GM23248 (cell line): ENCODE data around the gene ARID1B. TPM values are rescaled to one million over a fixed set of nuclear protein-coding genes. Genes with fewer than 3 reads are reported as not detected.

Experiments used
- DNase-seq: peaks from one replicate; pipeline ENCODE4 v3.0.0-alpha.2; 2015
- H2AFZ ChIP-seq: fragments of 200-600 bp; sonication (generic); 2 replicates; pipeline ENCODE4 v1.6.1; 2016; ENCODE audit warnings: antibody characterized with exemption
- H3F3A ChIP-seq: fragments of 200-600 bp; sonication (generic); 2 replicates; pipeline ENCODE4 v1.6.1; 2016; ENCODE audit warnings: mild to moderate bottlenecking, antibody characterized with exemption, mixed run types; ENCODE audit not compliant: insufficient read depth
- H3K27ac ChIP-seq: fragments of 200-600 bp; sonication (generic); 2 replicates; pipeline ENCODE4 v1.5.1; 2016; ENCODE audit warnings: mild to moderate bottlenecking
- H3K27me3 ChIP-seq: fragments of 200-600 bp; sonication (generic); replicated peaks from 2 replicates; pipeline ENCODE4 v1.6.1; 2016; ENCODE audit warnings: mild to moderate bottlenecking; ENCODE audit not compliant: insufficient read depth
- H3K36me3 ChIP-seq: fragments of 200-600 bp; sonication (generic); 2 replicates; pipeline ENCODE4 v1.6.1; 2016; ENCODE audit warnings: low read depth, mild to moderate bottlenecking
- H3K4me1 ChIP-seq: fragments of 200-600 bp; sonication (generic); 2 replicates; pipeline ENCODE4 v1.6.1; 2016; ENCODE audit warnings: mild to moderate bottlenecking; ENCODE audit not compliant: insufficient read depth
- H3K4me2 ChIP-seq: fragments of 200-600 bp; sonication (generic); one replicate; pipeline ENCODE4 v1.6.1; 2016; ENCODE audit warnings: mild to moderate bottlenecking; ENCODE audit not compliant: unreplicated experiment
- H3K4me3 ChIP-seq: fragments of 200-600 bp; sonication (generic); 2 replicates; pipeline ENCODE4 v1.5.1; 2016; ENCODE audit warnings: mild to moderate bottlenecking
- H3K79me2 ChIP-seq: fragments of 200-600 bp; sonication (generic); 2 replicates; pipeline ENCODE4 v1.6.1; 2016; ENCODE audit warnings: mild to moderate bottlenecking; ENCODE audit not compliant: insufficient read depth
- H3K9ac ChIP-seq: fragments of 200-600 bp; sonication (generic); 2 replicates; pipeline ENCODE4 v1.6.1; 2016; ENCODE audit warnings: mild to moderate bottlenecking
- H3K9me2 ChIP-seq: fragments of 200-600 bp; sonication (generic); 2 replicates; pipeline ENCODE4 v1.6.1; 2016; ENCODE audit warnings: mixed run types, mild to moderate bottlenecking, moderate library complexity; ENCODE audit not compliant: insufficient read depth
- H3K9me3 ChIP-seq: fragments of 200-600 bp; sonication (generic); one replicate; pipeline ENCODE4 v1.6.1; 2017; ENCODE audit warnings: low read depth
- H4K20me1 ChIP-seq: fragments of 200-600 bp; sonication (generic); 2 replicates; pipeline ENCODE4 v1.6.0; 2016; ENCODE audit not compliant: insufficient read depth
- EZH2 ChIP-seq: fragments of 200-600 bp; sonication (generic); IDR thresholded peaks from 2 replicates; pipeline ENCODE4 v1.6.1; 2018; ENCODE audit warnings: antibody characterized with exemption, mild to moderate bottlenecking; ENCODE audit not compliant: insufficient read depth, poor library complexity, severe bottlenecking
- EZH2phosphoT487 ChIP-seq: fragments of 200-600 bp; sonication (generic); IDR thresholded peaks from 2 replicates; pipeline ENCODE4 v1.6.1; 2018; ENCODE audit warnings: antibody characterized with exemption, moderate library complexity, mild to moderate bottlenecking, low read depth; ENCODE audit not compliant: insufficient read depth
- WGBS, 2 experiments: methylation state at CpG; one replicate each; pipeline ENCODE4 v1.1.6; 2015 to 2017; ENCODE audit warnings: low lambda C conversion rate in 2 of 2, low coverage in 1 of 2; ENCODE audit errors: missing lambda C conversion rate in 2 of 2; 5-methylcytosine and 5-hydroxymethylcytosine counted together
- in situ Hi-C: fragments of 300-500 bp; cut with MboI; formaldehyde crosslinking; loops from 2 replicates; pipeline ENCODE4 v1.15.0; 2020
- polyA plus RNA-seq: library from polyadenylated mRNA; unstranded; fragments of >200 nt; fragmentation: Nextera tagmentation; extraction: Ambion mirVana; gene quantifications from 2 replicates; pipeline ENCODE4 v1.2.1, GENCODE V29; 2016
- total RNA-seq: library from RNA; depleted of rRNA; stranded (reverse); fragments of >200 nt; shearing (Covaris generic); gene quantifications from 2 replicates; pipeline ENCODE4 v1.2.3, GENCODE V29; 2014

Gene ARID1B
- total and polyA plus RNA-seq, 2 experiments from 2014 or later = 19.3 to 21.2 TPM

GRCh38 chr6:157089851-157090250 is 312.7 kb downstream of the ARID1B start:
- H3K4me1 ChIP-seq = peaks cover 12% of the 10 kb centered on the region
- peaks cover 44% of the 10 kb centered on the region for H3K79me2 ChIP-seq
- H3F3A ChIP-seq = peaks cover 7% of the 10 kb centered on the region; the same call in 1 of the 2 replicates
- 0 out of 2 replicates have a peak, but pooled peaks cover 9% of the 10 kb centered on the region for H3K36me3 ChIP-seq
- H3K27me3 ChIP-seq = no peaks in the 10 kb centered on the region
- H3K27ac ChIP-seq = peak overlapping the region; percentile 57
- peak overlapping the region; percentile 28; the same call in 1 of the 2 replicates for H3K9ac ChIP-seq
- no peak overlapping the region for H3K4me3 ChIP-seq
- H3K4me2 ChIP-seq = peak overlapping the region; percentile 6
- peak; percentile 70 for DNase-seq
- H4K20me1 ChIP-seq = no peaks in the 10 kb centered on the region
- 42 to 48% methylated on average over 9 of the region's 9 CpGs for WGBS, 2 experiments
- H2AFZ ChIP-seq = no peak overlapping the region
- TF ChIP-seq EZH2 (no peak), EZH2phosphoT487 (no peak)
- no peaks in the 10 kb centered on the region for H3K9me3 ChIP-seq
- in situ Hi-C loops = no loop called here
- H3K9me2 ChIP-seq = no peaks in the 10 kb centered on the region

GRCh38 chr6:157090736-157091135 is 313.6 kb downstream of the ARID1B start:
- Histone ChIP-seq H3K9me2 (no peaks in the 10 kb centered on the region), H3K79me2 (peaks cover 47% of the 10 kb centered on the region), H3K4me3 (no peak overlapping the region), H3K9ac (no peak overlapping the region), H3K36me3 (0 out of 2 replicates have a peak, but pooled peaks cover under 1% of the 10 kb centered on the region), H3K4me2 (no peak overlapping the region), H3K9me3 (no peaks in the 10 kb centered on the region), H3K27ac (no peak overlapping the region), H3K27me3 (no peaks in the 10 kb centered on the region), H3K4me1 (peaks cover 12% of the 10 kb centered on the region), H3F3A (peaks cover 7% of the 10 kb centered on the region; the same call in 1 of the 2 replicates), H4K20me1 (no peaks in the 10 kb centered on the region), H2AFZ (no peak overlapping the region)
- TF ChIP-seq EZH2phosphoT487 = no peak
- TF ChIP-seq EZH2 = no peak
- WGBS, 2 experiments = 91% methylated on average over 9 of the region's 9 CpGs
- in situ Hi-C loops = no loop called here
- DNase-seq = no peak

- H3K27ac ChIP-seq = no peak overlapping the region
- 63 to 69% methylated on average over 2 of the region's 2 CpGs for WGBS, 2 experiments
- no peak for DNase-seq
These were observed 314.1 kb downstream of the ARID1B start for GRCh38 chr6:157091243-157091642.

GRCh38 chr6:157091856-157092460 is 314.8 kb downstream of the ARID1B start:
- no peak overlapping the region for H3K27ac ChIP-seq
- no peaks in the 10 kb centered on the region for H3K36me3 ChIP-seq
- in situ Hi-C loops = no loop called here
- no peaks in the 10 kb centered on the region for H3K9me3 ChIP-seq
- H3K79me2 ChIP-seq = peaks cover 48% of the 10 kb centered on the region
- no peaks in the 10 kb centered on the region for H4K20me1 ChIP-seq
- peaks cover 12% of the 10 kb centered on the region for H3K4me1 ChIP-seq
- peaks cover 7% of the 10 kb centered on the region; the same call in 1 of the 2 replicates for H3F3A ChIP-seq
- H3K4me2 ChIP-seq = no peak overlapping the region
- H3K9me2 ChIP-seq = no peaks in the 10 kb centered on the region
- TF ChIP-seq EZH2 (no peak), EZH2phosphoT487 (no peak)
- WGBS, 2 experiments = 63% methylated on average over 6 of the region's 6 CpGs
- no peak overlapping the region for H2AFZ ChIP-seq
- H3K9ac ChIP-seq = no peak overlapping the region
- H3K4me3 ChIP-seq = no peak overlapping the region
- H3K27me3 ChIP-seq = no peaks in the 10 kb centered on the region
- DNase-seq = no peak

More at GRCh38 chr6:157091243-157091642, 314.1 kb downstream of the ARID1B start:
- Histone ChIP-seq H3F3A (peaks cover 7% of the 10 kb centered on the region; the same call in 1 of the 2 replicates), H3K4me1 (peaks cover 12% of the 10 kb centered on the region), H2AFZ (no peak overlapping the region), H3K9ac (no peak overlapping the region), H3K9me2 (no peaks in the 10 kb centered on the region), H3K27me3 (no peaks in the 10 kb centered on the region), H3K79me2 (peaks cover 48% of the 10 kb centered on the region), H3K4me3 (no peak overlapping the region), H3K4me2 (no peak overlapping the region), H3K9me3 (no peaks in the 10 kb centered on the region), H3K36me3 (no peaks in the 10 kb centered on the region), H4K20me1 (no peaks in the 10 kb centered on the region)
- in situ Hi-C loops = no loop called here
- TF ChIP-seq EZH2phosphoT487 (no peak), EZH2 (no peak)
